Gastroesophageal sphincter (tissue), 3 donors: ENCODE results near the gene TEX54.
A peak's percentile ranks its signal among the peaks of the same experiment; 100 is the strongest.

Experiments used
- CTCF ChIP-seq, 4 experiments: fragments of 200-600 bp in 2 of 4; fragments of 450-650 bp in 2 of 4; sonication (generic) in 1 of 4; IDR thresholded peaks; one replicate each; pipeline ENCODE4 v1.5.1; 2017 to 2019; ENCODE audit warnings: antibody characterized with exemption in 4 of 4, mild to moderate bottlenecking in 2 of 4, moderate library complexity in 2 of 4
- POLR2A ChIP-seq, 2 donors: fragments of 450-650 bp; IDR thresholded peaks; one replicate each; pipeline ENCODE4 v1.6.1; 2017; ENCODE audit warnings: antibody characterized with exemption in 2 of 2, mild to moderate bottlenecking in 2 of 2, moderate library complexity in 1 of 2
- POLR2AphosphoS5 ChIP-seq: sonication (generic); formaldehyde crosslinking; IDR thresholded peaks from one replicate; pipeline ENCODE4 v1.6.1; 2017; ENCODE audit warnings: antibody characterized with exemption

- TF ChIP-seq CTCF (IDR thresholded peaks at IDR 0.05) = no peak
- peak; percentile 37 to 67 for TF ChIP-seq POLR2A (IDR thresholded peaks at IDR 0.05)
- TF ChIP-seq POLR2AphosphoS5 = peak; percentile 96
These were observed 6.7 kb upstream of the TEX54 start, which contains the start of gene WDR74 for GRCh38 chr11:62839050-62839945.
